Measurements from ENCODE around the gene CORO2A. TPM values are rescaled to one million over a fixed set of nuclear protein-coding genes. Genes with fewer than 3 reads are reported as not detected.

CORO2A gene
- total and polyA plus RNA-seq, 2 of the 8 experiments (the other 6 are each of a cell fraction or from before 2014, with no cell fraction given) = 13.7 to 27.9 TPM

- FAIRE-seq (no peak), DNase-seq (ENCODE audit: low read depth in 1 of 2, low spot score in 2 of 2) (no peak)
- H3K27ac ChIP-seq (ENCODE audit: low read depth, low read length) = no peak overlapping the region
- H3K4me2 ChIP-seq (ENCODE audit: insufficient read depth in 1 of 2, low read depth in 2 of 2, low read length in 2 of 2) = no peak overlapping the region
- H4K5ac ChIP-seq (ENCODE audit: insufficient read length, low read depth, low read length) = no peak overlapping the region
- no peak overlapping the region for H2AFZ ChIP-seq (ENCODE audit: low read length)
- CTCF ChIA-PET (ENCODE audit: partially characterized antibody) = interaction anchor here (0.5 to 1.3 kb wide), 6 partner anchors 10 to 789 kb away, joined by 3 to 5 read pairs (median 3); no protein-coding TSS in a partner anchor
- H2BK12ac ChIP-seq (ENCODE audit: low read depth, low read length) = no peak overlapping the region
- no peak overlapping the region for H3K4ac ChIP-seq (replicated peaks; ENCODE audit: insufficient read length, low read depth, low read length)
- H3K18ac ChIP-seq (ENCODE audit: extremely low read depth, low read length) = no peak overlapping the region
- no peak overlapping the region for H2BK15ac ChIP-seq (ENCODE audit: low read length)
- H3K36me3 ChIP-seq (ENCODE audit: control insufficient read depth in 2 of 4, insufficient read depth in 4 of 4, low read length in 3 of 4) = no peaks in the 10 kb centered on the region
- POLR2A ChIA-PET (ENCODE audit: partially characterized antibody) = interaction anchor here (0.9 to 1.1 kb wide), 2 partner anchors 13 kb away, joined by 4 to 6 read pairs; no protein-coding TSS in a partner anchor
- H3K4me1 ChIP-seq (replicated peaks in 1 of 4; ENCODE audit: control insufficient read depth in 3 of 4, insufficient read depth in 4 of 4, low read length in 3 of 4) = peaks cover 0 to 11% (median 6%) of the 10 kb centered on the region in 4 experiments; a peak in 4 of 7 replicates
- no peak overlapping the region for H2BK20ac ChIP-seq (ENCODE audit: low read length)
- no peaks in the 10 kb centered on the region for H3K27me3 ChIP-seq (replicated peaks in 1 of 4; ENCODE audit: control insufficient read depth in 3 of 4, extremely low read depth in 1 of 4, insufficient read depth in 3 of 4, low read length in 3 of 4)
- H2AK5ac ChIP-seq (ENCODE audit: low read depth, low read length) = no peak overlapping the region
- H3K23ac ChIP-seq (ENCODE audit: insufficient read length) = no peak overlapping the region
- peaks cover 0 to 2% of the 10 kb centered on the region in 2 experiments; a peak in 1 of 4 replicates for H3K79me2 ChIP-seq (ENCODE audit: control insufficient read depth in 1 of 2, insufficient read depth in 2 of 2, low read length in 2 of 2)
- no peak overlapping the region for H3K14ac ChIP-seq (ENCODE audit: insufficient read length)
- no peak overlapping the region for H3K56ac ChIP-seq (replicated peaks; ENCODE audit: insufficient read length, low read depth, low read length)
- H3K79me1 ChIP-seq (ENCODE audit: low read depth, low read length) = 0 out of 2 replicates have a peak, but pooled peaks cover 4% of the 10 kb centered on the region
- H3K9me3 ChIP-seq (ENCODE audit: insufficient read depth in 2 of 2, low read depth in 1 of 2, low read length in 1 of 2) = no peaks in the 10 kb centered on the region
- no peaks in the 10 kb centered on the region for H3K23me2 ChIP-seq (ENCODE audit: low read depth, low read length)
- WGBS, 2 experiments (ENCODE audit: extremely low coverage in 1 of 2, insufficient coverage in 1 of 2, insufficient read length in 1 of 2, insufficient replicate concordance in 2 of 2, low coverage in 1 of 2, low lambda C conversion rate in 2 of 2, missing lambda C conversion rate in 1 of 2) = 91% methylated on average over 9 of the region's 9 CpGs; no CpG with 5 or more reads in 1 of the 2 experiments
- no peak overlapping the region for H2BK5ac ChIP-seq (ENCODE audit: low read depth, low read length)
- H4K8ac ChIP-seq (ENCODE audit: extremely low read depth, insufficient read depth, low read length) = no peak overlapping the region
- H3K4me3 ChIP-seq (ENCODE audit: extremely low read depth in 1 of 4, insufficient read depth in 2 of 4, low read depth in 3 of 4, low read length in 4 of 4) = no peak overlapping the region
- H4K20me1 ChIP-seq (replicated peaks in 1 of 2; ENCODE audit: control insufficient read depth in 1 of 2, insufficient read depth in 2 of 2, low read length in 2 of 2) = peaks cover 1 to 6% of the 10 kb centered on the region in 2 experiments
- no peak overlapping the region for H4K91ac ChIP-seq (replicated peaks; ENCODE audit: insufficient read length, low read length)
- H2BK120ac ChIP-seq (replicated peaks; ENCODE audit: low read depth, low read length) = no peak overlapping the region
- no peak overlapping the region for H3K9ac ChIP-seq (replicated peaks in 1 of 4; ENCODE audit: extremely low read depth in 1 of 4, low read depth in 3 of 4, low read length in 3 of 4)
- TF ChIP-seq ZNF274 (IDR thresholded peaks at IDR 0.05; ENCODE audit: borderline replicate concordance, extremely low read depth, low read length) = no peak
Observed at GRCh38 chr9:98071737-98072136, 120.7 kb downstream of the CORO2A start.
